NOMO-1 treated with DMSO at 0.1 percent for 48 hours (cell line): ENCODE data around the gene SPEN.
A peak's percentile ranks its signal among the peaks of the same experiment; 100 is the strongest.

Source experiments
- DNase-seq: peaks from one replicate; lab custom pipeline; 2025; ENCODE audit not compliant: unreplicated experiment; lab: John Stamatoyannopoulos, UW

SPEN gene

GRCh38 chr1:15933684-15934083 is 86.2 kb downstream of the SPEN start:
- DNase-seq: no peak

DNA sequence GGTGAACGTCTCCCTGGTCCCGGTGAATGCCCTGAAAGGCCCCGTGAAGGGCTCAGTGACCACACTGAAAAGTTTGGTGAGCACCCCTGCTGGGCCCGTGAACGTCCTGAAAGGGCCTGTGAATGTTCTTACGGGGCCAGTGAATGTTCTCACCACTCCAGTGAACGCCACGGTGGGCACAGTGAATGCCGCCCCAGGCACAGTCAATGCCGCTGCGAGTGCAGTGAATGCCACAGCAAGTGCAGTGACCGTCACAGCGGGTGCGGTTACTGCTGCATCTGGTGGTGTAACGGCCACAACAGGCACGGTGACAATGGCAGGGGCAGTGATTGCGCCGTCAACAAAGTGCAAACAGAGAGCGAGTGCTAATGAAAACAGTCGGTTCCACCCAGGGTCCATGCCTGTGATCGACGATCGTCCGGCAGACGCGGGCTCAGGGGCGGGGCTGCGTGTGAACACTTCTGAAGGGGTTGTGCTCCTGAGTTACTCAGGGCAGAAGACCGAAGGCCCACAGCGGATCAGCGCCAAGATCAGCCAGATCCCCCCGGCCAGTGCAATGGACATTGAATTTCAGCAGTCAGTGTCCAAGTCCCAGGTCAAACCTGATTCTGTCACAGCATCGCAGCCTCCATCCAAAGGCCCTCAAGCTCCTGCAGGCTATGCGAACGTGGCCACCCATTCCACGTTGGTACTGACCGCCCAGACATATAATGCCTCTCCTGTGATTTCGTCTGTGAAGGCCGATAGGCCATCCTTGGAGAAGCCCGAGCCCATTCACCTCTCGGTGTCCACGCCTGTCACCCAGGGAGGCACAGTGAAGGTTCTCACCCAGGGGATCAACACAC is 86.9 kb downstream of the SPEN start:
- DNase-seq: no peak

DNA sequence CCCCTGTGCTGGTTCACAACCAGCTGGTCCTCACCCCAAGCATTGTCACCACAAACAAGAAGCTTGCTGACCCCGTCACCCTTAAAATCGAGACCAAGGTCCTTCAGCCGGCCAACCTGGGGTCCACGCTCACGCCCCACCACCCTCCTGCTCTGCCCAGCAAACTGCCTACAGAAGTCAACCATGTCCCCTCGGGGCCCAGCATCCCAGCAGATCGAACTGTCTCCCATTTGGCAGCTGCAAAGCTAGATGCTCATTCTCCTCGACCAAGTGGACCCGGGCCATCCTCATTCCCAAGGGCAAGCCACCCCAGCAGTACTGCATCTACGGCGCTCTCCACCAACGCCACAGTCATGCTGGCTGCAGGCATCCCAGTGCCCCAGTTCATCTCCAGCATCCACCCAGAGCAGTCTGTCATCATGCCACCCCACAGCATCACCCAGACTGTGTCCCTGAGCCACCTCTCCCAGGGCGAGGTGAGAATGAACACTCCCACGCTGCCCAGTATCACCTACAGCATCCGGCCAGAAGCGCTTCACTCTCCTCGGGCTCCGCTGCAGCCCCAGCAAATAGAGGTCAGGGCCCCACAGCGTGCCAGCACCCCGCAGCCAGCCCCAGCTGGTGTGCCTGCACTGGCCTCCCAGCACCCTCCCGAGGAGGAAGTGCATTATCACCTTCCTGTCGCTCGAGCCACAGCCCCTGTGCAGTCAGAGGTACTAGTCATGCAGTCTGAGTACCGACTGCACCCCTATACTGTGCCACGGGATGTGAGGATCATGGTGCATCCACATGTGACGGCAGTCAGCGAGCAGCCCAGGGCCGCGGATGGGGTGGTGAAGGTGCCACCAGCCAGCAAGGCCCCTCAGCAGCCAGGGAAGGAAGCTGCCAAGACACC is 87.8 kb downstream of the SPEN start:
- no peak for DNase-seq

DNA sequence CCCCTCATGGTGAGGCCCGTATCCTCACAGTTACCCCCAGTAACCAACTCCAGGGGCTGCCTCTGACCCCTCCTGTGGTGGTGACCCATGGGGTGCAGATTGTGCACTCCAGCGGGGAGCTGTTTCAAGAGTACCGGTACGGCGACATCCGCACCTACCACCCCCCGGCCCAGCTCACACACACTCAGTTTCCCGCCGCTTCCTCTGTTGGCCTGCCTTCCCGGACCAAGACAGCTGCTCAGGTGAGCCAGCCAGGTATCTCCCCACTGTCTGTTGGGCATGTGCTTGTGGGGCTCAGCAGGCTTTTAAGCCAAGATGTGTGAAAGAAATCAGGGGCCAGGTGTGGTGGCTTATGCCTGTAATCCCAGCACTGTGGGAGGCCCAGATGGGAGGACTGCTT is 88.5 kb downstream of the SPEN start:
- no peak for DNase-seq

GRCh38 chr1:15937146-15937545 is 89.6 kb downstream of the SPEN start:
- no peak for DNase-seq

DNA sequence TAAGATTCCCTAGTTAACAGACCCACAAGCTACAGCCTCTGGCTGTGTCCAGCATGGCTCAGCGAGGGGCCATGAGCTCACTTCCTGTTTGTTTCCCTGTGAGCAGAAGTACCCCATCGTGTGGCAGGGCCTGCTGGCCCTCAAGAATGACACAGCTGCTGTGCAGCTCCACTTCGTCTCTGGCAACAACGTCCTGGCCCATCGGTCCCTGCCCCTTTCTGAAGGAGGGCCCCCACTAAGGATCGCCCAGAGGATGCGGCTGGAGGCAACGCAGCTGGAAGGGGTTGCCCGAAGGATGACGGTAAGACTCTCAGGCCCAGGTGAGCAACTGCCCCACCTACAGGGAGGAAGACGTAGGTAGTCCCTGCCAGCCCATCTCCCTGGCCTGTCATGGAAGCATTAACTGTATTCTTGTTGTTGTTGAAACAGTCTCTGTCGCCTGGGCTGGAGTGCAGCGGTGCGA is 90.2 kb downstream of the SPEN start:
- DNase-seq: peak; percentile 18

GRCh38 chr1:15938628-15939161 is 91.2 kb downstream of the SPEN start:
- no peak for DNase-seq

DNA sequence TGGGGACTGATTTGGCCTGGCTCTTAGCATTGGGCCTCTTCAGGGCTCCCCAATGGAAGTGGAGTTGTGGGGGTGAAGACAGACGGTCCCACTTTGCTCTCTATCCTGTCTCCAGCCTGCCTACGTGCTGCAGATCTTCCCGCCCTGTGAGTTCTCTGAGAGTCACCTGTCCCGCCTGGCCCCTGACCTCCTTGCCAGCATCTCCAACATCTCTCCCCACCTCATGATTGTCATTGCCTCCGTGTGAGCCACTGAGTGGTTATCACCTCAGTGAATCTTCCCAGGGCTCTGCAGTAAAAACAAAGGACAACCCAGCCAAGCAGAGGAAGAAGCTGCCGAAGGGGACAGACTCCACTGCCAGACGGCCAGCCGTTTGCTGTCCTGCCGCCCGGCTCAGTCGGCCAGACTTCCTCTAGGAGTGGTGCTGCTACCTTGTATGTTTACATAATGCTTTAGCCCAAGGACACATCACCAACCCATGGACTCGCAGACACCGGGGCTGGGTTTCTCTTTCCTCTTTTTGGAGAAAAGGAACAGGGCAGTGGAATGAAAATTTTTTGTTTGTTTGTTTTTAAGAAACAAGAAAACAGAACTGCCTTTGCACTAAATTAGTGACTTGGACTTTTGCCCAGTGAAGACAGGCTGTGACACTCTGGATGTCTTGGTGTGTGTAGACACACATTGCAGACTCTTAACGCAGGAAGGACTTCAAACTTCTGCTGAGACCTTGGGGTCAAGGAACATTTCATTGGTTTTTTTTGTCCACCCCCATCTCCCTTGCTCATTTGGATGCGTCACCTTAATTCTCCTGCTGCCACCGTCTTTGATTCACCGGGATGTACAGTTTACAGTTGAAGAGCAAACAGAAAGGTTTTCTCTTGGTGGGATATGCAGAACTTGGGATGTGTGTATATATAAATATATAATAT is 91.9 kb downstream of the SPEN start:
- DNase-seq: no peak

DNA sequence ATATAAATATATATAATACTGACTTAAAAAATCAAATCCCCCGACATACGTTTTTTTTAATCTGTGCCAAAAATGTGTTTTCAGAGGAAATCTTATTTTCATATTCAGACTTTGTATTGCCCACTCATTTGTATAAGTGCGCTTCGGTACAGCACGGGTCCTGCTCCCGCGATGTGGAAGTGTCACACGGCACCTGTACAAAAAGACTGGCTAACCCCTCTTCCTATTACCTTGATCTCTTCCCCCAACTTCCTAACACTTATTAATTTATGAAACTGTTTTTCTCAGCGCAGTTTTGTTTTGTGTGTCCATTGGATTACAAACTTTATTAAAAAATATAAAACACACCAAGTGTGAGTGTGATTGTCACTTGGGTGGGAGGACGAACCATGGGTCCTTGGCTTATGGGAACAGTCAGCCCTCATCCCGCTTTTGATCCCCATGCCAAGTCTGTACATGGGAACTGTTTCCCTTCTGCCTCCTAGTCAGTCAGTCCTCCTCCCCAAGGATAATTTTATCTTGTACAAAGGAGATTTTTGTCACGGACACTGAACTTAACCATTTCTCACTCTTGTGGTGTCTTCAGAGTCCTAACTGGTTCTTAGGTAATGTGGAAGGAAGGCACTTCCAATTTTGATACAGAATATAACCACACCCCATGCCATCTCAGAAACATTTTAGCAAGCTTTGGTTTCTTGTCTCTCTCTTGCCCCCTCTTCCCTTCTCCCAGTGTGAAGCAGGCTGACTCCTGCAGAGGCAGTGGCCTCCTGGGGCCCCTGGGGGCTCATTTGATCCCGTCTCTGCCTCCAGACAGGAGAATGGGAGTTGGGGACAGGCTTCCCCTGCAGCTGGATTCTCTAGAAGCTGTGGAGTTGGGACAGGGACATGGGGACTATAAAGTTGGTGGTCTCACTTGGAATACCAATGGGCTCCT is 92.9 kb downstream of the SPEN start:
- DNase-seq: no peak

DNA sequence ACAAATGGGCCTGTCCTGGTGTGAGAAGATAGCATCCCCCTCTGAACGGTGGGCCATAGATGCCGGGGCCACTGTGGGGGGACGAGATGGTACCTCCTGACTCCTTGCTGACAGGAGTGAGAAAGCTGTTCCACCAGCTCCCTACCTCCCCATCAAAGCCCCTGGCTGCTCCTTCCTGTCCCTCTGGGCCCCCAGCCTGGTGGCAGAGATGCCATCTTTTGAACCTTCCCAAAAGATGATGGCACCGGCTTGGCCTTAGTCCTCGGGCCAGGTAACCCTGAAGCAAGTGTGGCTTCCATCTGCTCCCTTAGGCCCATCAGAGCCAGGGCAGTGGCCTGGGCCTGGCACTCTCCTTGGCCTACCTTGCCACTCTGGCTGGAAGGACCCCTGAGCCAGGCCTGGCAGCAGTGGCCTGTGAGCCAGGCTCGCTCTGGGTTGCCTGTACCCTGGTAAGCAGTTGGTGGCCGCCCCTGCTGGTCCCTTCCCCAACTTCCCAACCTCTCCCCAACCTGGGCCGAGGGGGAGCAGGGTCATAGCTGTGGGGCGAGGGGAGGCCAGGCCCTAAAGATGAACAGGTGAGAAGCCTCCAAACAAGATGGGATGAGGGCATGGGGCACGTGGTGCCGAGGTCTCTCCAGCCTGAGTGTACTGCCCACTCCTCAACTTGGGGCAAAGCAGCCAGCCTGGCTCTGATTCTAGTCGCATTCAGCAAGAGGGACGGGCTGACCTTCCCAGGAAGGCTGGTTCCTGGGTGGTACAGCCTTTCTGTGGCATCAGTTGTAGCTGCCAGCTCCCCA is 93.7 kb downstream of the SPEN start:
- DNase-seq: no peak

DNA sequence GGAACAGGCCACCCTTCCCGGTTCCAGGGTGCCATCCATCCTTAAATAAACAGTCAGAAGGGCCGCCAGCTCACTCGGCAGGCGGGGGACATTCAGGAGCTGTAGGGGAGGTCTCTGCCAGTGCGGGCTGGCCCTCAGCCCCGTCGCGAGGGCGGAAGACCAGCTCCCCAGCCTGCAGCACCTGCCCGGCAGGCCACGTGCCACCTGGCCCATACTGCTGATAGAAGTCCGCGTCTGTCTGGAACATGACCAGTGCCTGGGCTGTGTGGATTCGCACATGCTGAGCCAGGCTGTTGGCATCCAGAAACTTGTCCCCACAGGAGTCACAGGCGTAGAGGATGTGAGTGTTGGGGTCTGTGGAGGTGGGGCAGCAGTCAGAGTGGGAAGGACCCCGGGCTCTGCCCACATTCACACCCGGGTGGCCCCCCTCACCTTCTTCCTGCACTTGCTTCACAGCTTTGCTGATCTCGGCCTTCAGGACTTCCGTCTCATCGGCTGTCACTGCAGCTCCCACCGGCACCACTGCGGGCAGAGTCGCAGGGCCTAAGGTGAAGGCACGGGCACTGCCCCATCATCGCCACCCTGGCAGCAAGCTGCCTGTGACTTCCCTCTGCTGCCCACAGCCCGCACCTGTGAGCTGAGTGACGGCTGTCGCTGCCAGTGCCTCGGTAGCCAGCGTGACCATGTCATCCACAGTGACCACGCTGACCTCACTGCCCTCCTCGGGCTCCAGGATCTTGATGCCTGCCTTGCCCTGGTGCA is 94.6 kb downstream of the SPEN start:
- no peak for DNase-seq

- DNase-seq: no peak
These were observed 95.3 kb downstream of the SPEN start for GRCh38 chr1:15942661-15943327.

DNA sequence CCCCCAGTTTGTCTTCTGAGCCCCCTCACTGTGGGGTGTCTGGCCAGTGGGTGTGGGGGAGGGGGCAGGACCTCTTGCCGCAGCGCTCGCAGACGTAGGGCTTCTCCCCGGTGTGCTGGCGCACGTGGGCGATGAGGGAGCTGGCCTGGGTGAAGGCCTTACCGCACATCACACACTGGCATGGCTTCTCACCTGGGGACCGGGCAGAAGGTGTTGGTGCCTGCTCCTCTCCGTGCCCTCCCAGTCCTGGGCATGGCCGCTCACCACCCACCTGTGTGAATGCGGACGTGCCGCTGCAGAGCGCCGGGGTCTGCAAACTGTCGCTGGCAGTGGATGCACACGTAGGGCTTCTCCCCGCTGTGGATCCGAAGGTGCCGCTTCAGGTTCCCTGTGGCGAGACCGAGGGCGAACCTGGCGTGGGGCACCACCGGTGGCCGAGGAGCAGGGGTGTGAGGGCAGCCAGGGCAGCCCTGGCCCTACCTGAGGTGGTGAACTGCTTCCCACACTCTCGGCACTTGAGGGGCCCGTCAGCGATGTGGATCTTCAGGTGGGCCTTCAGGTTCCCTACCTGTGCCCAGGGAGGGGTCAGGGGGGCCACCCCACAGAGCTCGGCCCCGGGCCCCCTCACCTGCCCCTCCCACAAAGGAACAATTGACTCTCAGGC is 96.0 kb downstream of the SPEN start:
- no peak for DNase-seq

- DNase-seq: no peak
These were observed 96.4 kb downstream of the SPEN start for GRCh38 chr1:15943992-15944307.

DNA sequence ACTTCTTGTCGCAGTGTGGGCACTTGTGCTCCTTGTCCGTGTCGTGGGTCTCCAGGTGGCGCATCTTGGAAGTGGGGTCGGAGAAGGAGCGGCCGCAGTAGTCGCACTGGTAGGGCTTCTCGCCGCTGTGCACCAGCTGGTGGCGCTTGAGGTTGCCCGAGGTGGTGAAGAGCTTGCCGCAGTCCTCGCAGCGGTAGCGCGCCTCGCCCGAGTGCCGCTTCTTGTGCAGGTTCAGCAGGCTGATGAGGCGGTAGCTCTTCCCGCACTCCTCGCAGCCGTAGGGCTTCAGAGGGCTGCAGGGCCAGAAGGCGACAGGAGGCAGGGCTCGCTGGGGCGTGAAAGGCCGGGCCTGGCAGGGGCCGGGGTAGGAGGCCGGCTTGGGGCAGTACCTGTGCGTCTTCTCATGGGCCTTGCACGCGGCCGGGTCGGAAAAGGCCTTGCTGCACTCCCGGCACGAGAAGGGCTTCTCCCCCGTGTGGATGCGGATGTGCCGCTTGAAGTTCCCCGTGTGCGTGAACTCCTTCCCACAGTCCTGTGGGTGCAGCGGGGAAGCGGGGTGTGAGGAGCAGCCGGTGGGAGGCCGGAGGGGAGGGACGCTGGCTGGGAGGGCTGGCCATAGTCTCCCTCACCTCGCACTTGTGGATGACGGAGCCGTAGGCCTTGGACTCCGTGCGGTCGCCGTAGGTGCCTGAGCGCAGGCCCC is 97.0 kb downstream of the SPEN start:
- DNase-seq: no peak

GRCh38 chr1:15945011-15945831 is 97.7 kb downstream of the SPEN start:
- DNase-seq: no peak
